GM21717 (cell line): ENCODE results near the gene ZNF526.
A peak's percentile ranks its signal among the peaks of the same experiment; 100 is the strongest.

ENCODE experiments used
- ATAC-seq: cut with Tn5 transposase; IDR thresholded peaks from one replicate; pipeline ENCODE4 v1.9.1; 2021; ENCODE audit warnings: mild to moderate bottlenecking, moderate library complexity; ENCODE audit not compliant: unreplicated experiment

ZNF526 gene

DNA sequence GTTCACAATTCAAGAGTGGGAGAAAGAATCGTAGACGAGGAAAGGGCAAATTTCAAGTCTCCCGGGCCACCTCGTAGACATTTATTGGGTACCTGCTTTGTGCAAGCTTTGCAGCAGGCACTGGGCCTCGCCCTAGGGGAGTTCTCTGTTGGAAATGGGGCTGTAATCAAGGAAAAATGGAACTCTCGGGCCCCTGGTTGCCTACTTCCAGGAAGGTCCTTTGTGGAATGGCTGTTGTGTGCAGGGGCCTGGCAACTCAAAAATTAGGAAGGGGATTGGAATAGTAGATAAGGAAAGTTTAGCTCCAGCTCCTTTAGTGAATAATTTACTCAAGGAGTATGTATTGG lies 612 bp downstream of the ZNF526 start:
- ATAC-seq, result no peak

GRCh38 chr19:42224940-42225717 lies 5.0 kb downstream of the ZNF526 start:
- no peak for ATAC-seq

DNA sequence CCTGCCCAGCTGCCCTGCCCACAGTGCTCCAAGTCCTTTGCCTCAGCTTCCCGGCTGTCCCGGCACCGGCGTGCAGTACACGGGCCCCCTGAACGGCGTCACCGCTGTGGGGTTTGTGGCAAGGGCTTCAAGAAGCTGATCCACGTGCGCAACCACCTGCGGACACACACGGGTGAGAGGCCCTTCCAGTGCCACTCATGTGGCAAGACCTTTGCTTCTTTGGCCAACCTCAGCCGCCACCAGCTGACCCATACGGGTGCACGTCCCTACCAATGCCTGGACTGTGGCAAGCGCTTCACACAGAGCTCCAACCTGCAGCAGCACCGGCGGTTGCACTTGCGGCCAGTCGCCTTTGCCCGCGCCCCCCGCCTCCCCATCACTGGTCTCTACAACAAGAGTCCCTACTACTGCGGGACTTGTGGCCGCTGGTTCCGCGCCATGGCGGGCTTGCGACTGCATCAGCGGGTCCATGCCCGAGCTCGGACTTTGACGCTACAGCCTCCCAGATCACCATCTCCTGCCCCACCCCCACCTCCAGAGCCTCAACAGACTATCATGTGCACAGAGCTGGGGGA lies 5.7 kb downstream of the ZNF526 start:
- no peak for ATAC-seq

- no peak for ATAC-seq
Observed at GRCh38 chr19:42226886-42227285, 6.8 kb downstream of the ZNF526 start.

DNA sequence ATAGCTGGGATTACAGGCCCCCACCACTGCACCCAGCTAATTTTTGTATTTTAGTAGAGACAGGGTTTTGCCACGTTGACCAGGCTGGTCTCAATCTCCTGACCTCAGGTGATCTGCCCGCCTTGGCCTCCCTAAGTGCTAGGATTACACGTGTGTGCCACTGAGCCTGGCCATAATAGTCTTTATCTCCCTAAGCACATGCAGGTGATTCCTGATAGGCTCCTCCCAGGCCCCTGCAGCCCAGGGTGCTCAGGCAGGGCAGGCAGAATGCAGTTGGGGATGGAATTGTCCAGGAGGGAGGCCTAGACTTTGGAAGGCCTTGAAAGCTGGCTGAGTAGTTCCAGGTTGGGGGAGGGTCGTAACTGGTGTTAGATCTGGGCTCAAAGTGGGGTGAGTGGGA lies 8.5 kb downstream of the ZNF526 start:
- no peak for ATAC-seq

GRCh38 chr19:42229301-42229854 lies 9.3 kb downstream of the ZNF526 start:
- no peak for ATAC-seq

DNA sequence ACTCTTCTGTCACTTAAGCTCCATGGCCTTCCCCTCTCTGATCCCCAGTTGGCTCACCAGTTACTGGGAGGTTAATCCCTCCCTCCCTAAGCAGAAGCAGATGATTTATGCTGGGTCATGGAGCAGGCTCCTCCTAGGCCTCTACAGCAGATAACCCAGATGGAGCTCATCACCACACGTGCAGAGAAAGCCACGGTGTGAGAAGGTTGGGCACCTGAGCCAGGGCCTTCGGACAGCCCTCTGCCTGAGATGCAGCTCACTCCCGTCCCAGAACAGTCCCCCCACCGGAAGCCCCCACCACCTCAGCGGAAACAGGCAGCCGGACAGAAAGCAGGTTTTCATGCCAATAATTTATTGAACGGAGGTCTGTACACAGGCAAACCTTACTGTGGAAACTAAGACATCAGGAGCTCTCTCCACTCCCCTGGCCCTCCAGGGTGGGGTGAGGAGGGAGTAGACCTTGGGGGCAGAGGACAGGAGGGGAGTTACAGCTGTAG lies 9.8 kb downstream of the ZNF526 start:
- ATAC-seq, result no peak

DNA sequence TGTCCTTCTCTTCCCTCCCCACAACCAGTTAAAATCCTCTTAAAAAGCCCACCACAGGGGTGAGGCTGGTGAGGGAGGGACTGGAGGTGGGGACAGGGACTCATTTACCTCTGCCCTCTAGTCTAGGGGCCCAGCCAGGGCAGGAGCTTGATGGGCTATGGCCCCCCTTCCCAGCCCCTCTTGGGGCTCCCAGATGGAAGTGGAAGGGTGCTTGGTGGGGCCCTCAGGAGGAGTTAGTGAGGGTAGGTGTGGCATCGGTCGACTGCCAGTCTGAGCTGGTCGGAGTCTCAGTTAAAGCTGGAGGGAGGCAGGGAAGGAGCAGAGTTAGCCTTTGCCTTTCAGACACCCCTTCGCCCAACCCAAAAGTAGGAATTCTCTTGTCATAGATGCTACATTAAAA lies 10.5 kb downstream of the ZNF526 start:
- no peak for ATAC-seq

GRCh38 chr19:42232435-42232834 lies 12.3 kb downstream of the ZNF526 start:
- no peak for ATAC-seq

DNA sequence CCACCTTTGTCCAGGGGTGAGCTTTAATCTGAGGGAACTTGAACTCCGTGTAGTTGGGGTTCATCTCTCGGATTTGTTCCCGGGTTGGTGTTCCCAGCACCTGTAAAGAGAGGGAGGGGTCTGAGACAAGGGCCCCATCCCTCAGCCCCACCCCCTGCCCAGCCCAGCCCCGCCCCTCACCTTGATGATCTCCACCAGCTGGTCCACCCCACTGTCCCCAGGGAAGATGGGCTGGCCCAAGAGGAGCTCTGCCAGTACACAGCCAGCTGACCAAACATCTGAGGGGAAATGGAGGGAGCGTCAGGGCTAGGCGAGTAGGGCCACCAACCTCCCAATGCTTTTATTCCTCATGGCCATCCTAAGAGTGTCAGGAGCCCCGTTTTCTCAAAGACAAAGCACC lies 13.0 kb downstream of the ZNF526 start:
- ATAC-seq, result no peak

GRCh38 chr19:42233678-42234292 lies 13.7 kb downstream of the ZNF526 start:
- ATAC-seq, result no peak

- no peak for ATAC-seq
Observed at GRCh38 chr19:42234364-42234763, 14.3 kb downstream of the ZNF526 start.

- ATAC-seq, result no peak
Observed at GRCh38 chr19:42235181-42235580, 15.1 kb downstream of the ZNF526 start.

DNA sequence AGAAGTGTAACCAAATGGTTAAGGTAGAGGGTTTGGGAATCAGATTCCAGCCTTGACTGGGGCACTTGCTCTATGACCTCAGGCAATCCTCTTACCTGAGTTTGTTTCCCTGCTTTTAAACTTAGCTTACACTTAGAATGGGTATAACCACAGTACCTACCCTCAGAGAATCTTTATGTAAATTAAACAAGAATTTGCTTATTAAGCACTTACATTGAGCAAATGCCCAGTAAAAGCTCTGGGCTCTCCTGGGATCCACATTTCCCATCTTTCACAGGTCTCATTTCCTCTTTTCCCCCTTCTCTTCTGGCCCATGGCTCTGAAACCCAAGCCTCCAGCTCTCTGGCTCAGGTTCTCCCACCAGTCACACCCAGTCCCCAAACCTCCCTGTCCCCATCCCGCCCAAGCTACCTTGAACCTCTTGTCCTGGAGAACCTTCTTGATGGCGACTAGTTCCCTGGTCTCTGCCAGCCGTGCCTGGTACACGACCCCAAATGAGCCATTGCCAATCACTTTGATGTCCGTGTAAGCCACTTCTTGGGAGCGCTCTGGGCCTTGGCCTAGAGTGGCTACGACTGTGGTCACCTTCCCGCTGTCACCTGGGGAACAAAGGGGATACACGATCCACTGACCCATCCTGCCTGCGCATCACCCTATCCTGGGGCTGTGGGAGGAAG lies 19.6 kb downstream of the ZNF526 start:
- ATAC-seq, result no peak

DNA sequence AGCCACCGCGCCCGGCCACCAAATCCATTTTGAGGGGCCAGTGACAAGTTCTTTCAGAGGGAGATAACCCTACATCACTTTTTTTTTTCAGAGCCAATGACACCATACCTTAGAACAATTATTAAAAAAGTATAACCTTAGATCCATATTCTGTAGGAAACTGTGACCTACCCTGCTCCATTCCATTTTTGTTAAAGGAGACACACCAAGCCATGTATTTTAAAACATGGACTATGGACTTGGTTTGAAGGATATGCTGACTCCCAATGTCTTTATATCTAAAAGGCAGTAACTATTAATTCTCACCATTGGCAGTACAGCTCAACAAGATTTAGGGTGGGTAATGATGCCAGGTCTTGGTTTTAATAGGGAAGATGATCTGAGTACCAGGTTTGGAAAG lies 21.2 kb downstream of the ZNF526 start:
- no peak for ATAC-seq

- ATAC-seq, result peak; percentile 0
Observed at GRCh38 chr19:42242069-42242511, 22.0 kb downstream of the ZNF526 start.

- ATAC-seq, result peak; percentile 56
Observed at GRCh38 chr19:42242512-42243409, 22.6 kb downstream of the ZNF526 start, which contains the start of gene GSK3A. TSS of gene GSK3A (minus strand) at chr19:42242602. CDS start at chr19:42242465, 137 bp downstream.

- ATAC-seq, result peak; percentile 31
Observed at GRCh38 chr19:42244347-42245220, 24.5 kb downstream of the ZNF526 start.

- no peak for ATAC-seq
Observed at GRCh38 chr19:42245231-42245630, 25.1 kb downstream of the ZNF526 start.
